GM18909 (cell line): ENCODE results near the gene TRNP1.
"Not testable (repeated sequence)": the region's sequence is repeated elsewhere in the genome, so short reads cannot be mapped to it uniquely, and the experiment has no call there.

ENCODE experiments used
- ATAC-seq: cut with Tn5 transposase; IDR thresholded peaks from one replicate; pipeline ENCODE4 v1.9.1; 2021; ENCODE audit warnings: mild to moderate bottlenecking; ENCODE audit not compliant: unreplicated experiment, poor library complexity

TRNP1 gene

DNA sequence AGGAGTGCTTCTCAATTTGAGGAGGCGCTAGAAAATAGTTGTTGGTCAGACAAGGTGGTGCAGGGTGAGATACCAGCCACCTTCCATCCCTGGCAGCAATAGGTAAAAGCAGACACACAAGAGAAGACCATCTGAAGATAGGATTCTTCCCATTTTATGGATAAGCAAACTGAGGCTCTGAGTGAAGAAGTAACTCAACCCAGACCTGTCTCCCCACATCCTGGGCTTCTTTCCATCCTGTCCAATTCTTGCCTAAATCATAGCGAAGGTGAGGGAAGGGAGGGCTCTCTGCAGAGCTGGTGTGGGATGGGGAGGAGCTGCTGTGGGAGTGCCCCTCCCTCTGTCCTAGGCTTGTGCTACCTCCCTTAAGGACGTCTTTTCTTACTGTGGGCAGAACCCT, 21.9 kb upstream of the TRNP1 start:
- no peak for ATAC-seq

DNA sequence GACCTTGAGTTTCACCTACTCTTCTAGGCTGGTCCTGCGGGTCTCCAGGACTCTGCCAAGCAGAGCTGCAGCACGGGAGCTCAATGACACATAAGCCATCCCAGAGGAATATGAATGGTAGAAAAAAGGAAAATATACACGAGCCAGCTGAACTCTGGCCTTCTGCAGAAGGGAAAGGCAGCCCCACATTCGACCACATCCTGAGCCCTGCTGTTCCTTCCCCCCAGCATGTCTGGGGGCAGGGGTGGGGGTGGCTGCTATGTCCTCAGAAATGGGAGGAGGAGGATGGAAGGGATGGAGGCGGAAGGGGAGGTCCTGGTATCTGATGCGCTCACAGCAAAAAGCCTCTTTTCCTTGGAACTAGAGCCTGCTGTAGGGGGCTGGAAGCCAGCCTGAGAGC, 21.1 kb upstream of the TRNP1 start:
- ATAC-seq, result no peak

DNA sequence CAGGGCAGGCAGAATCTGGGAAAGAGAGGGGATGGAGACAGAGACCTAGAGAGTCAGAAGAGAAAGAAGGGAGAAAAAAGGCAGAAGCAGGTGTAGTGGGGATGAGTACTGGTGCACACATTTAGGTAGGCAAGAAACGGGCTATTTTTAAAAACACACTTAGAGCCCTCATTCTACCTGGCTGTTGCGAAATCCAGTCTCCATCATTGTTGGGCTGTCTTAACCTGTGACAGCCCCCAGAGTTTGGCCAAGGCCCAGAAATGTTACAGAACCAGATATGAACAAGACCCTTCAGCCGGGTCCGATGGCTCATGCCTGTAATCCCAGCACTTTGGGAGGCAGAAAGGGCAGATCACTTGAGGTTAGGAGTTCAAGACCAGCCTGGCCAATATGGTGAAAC, 20.7 kb upstream of the TRNP1 start:
- no peak for ATAC-seq

DNA sequence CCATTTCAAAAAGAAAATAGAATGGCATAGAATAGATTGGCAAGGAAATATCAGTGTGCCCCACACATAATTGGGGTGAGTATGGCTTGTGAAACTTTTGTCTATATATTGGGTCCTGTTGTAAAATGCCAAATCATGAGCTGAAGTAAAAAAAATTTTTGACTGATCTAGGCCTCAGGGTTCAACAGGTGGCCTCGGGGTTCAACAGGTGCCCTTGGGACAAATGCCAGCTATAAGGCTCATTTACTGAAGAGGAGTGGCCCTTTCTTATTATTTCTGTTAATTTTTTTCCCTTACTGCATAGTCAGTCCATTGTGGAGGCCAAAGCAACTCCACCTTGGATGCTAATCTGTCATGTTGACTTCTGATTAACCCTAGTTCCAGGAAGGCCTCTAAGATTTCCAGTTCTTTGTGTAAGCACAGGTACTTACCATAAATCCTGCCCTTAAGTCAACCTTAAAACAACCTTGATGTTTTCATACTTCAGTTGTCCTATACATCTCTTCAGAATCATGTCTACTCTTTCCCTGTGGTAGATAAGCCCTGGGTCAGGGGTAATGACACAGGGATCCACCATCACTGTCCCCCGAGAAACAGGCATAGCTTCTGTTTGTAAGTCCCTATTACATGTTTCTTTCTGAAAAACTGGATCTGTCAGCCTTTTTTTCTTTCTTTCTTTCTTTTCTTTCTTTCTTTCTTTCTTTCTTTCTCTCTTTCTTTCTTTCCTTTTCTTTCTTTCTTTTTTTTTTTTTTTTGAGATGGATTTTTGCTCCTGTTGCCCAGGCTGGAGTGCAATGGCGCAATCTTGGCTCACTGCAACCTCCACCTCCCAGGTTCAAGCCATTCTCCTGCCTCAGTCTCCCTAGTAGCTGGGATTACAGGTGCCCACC, 16.6 kb upstream of the TRNP1 start:
- no peak for ATAC-seq

DNA sequence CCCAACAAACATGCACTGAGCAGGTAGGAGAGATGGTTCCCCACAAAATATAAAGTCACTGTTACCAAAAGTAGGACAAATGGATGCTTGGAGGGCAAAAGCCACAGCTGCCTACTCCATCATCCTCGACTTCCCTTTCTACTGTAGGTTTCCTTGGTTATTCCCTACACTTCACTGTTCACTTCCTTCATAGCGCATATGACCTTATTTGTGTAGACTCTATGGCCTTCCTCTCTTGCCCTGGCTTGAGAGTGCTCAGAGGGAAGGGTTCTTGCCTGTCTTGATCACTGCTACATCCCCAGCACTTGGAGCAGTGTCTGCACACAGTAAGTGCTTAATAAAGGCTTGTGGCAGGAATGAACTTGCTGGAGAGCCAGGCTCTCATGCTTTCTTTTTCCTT, 14.6 kb upstream of the TRNP1 start:
- ATAC-seq, result no peak

- no peak for ATAC-seq
Observed at GRCh38 chr1:26981146-26981846, 12.2 kb upstream of the TRNP1 start.

GRCh38 chr1:26983863-26984262, 9.6 kb upstream of the TRNP1 start:
- ATAC-seq, result no peak

DNA sequence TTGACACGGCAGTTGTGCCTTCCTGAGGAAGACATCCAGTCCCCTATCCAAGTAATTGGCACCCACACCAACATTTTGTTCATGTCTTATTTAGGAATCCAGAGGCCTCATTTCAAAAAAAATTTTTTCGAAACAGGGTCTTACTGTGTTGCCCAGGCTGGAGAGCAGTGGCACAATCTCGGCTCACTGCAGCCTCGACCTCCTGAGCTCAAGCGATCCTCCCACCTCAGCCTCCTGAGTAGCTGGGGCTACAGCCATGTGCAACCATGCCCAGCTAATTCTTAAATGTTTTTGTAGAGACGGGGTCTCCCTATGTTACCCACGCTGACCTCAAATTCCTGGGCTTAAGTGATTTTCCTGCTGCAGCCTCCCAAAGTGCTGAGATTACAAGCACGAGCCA, 9.2 kb upstream of the TRNP1 start:
- no peak for ATAC-seq

DNA sequence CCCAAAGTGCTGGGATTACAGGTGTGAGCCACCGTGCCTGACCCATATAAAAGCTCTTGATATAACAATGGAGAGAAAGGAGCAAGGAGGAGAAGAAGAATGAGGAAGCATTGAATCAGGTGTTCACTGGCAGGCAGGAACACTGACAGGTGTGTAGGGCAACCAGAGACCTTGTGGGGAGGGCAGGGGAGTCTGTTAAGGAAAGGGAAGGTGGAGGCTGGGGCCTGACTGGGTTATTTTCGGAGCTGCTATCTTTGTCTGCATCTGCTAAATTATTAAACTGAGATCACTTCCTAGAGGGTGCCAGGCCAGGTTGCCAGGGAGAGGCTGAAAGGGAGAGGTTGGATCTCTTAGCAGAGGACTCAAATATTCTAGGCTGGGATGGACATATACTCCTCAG, 6.8 kb upstream of the TRNP1 start:
- ATAC-seq, result no peak

DNA sequence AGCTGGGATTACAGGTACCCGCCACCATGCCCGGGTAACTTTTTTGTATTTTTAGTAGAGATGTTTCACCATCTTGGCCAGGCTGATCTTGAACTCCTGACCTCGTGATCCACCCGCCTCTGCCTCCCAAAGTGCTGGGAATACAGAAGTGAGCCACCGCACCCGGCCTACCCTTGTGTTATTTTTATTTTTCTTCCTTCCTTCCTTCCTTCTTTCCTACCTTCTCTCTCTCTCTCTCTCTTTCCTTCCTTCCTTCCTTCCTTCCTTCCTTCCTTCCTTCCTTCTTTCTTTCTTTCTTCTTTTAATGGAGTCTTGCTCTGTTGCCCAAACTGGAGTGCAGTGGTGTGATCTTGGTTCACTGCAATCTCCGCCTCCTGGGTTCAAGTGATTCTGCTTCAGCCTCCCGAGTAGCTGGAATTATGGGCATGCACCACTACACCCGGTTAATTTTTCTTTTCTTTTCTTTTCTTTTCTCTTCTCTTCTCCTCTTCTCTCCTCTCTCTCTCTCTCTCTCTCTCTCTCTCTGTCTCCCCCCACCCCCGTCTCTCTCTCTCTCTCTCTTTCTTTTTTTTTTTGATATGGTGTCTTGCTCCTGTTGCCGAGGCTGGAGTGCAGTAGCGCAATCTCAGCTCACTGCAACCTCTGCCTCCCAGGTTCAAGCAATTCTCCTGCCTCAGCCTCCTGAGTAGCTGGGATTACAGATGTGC, 3.9 kb upstream of the TRNP1 start:
- not testable (repeated sequence) for ATAC-seq

GRCh38 chr1:26991310-26992116, 2.0 kb upstream of the TRNP1 start:
- no peak for ATAC-seq

GRCh38 chr1:26994020-26994786, 711 bp downstream of the TRNP1 start:
- peak; percentile 19 for ATAC-seq

- no peak for ATAC-seq
Observed at GRCh38 chr1:26994787-26995517, 1.5 kb downstream of the TRNP1 start.

DNA sequence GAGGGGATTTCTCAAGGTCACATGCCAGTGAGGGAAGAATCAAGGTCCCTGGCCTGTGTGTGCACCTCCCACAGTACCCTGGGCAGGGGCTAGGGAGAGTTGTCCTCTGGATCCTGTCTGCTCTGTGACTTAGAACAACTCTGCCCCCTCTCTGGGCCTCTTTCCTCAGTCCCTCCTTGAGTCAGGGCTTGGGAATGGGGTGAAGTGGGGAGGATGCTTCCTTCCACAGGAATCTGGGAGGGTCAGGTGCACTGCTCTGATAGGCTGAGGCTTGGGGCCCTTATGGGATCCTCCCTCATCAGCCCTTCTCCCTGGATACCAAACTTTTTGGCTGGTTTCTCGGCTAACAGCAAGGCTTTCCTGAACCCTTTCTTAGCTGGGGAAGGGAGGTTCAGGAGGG, 2.5 kb downstream of the TRNP1 start:
- no peak for ATAC-seq

DNA sequence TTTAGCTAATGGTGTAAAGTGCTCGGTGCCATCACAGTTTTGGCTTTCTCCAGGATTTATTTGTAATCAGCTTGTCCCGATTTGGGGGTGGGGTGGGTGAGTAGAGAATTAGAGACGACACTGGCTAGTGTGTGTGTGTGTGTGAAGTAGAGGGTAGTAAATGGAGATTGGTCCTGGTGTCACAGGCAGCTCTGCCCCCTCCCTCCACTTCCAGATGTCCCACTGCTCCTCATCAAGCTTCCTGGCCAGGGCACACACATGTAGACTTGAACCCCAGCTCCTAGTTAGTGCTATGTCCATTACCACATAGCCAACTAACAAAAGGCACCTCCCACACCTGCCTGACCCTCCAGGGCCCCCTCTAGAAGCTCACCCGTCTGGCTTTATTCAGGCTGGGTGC, 3.2 kb downstream of the TRNP1 start:
- no peak for ATAC-seq

GRCh38 chr1:26998429-26999300, 5.2 kb downstream of the TRNP1 start:
- no peak for ATAC-seq

GRCh38 chr1:26999440-26999987, 6.0 kb downstream of the TRNP1 start:
- ATAC-seq, result no peak
